GM12865 (cell line): ENCODE results near the gene CSTPP1.

Source experiments
- DNase-seq: peaks from one replicate; pipeline ENCODE4 v3.0.0; 2010; ENCODE audit warnings: low read depth
- H3K4me3 ChIP-seq: 2 replicates; pipeline ENCODE4 v1.5.1; 2011; ENCODE audit warnings: mild to moderate bottlenecking, low read depth, low read length, control low read depth
- CTCF ChIP-seq: IDR thresholded peaks from 2 replicates; pipeline ENCODE4 v1.5.1; 2011; ENCODE audit warnings: low read length, control low read depth, low read depth, inconsistent platforms; ENCODE audit not compliant: insufficient read depth; ENCODE audit errors: missing control alignments

The CSTPP1 gene

DNA sequence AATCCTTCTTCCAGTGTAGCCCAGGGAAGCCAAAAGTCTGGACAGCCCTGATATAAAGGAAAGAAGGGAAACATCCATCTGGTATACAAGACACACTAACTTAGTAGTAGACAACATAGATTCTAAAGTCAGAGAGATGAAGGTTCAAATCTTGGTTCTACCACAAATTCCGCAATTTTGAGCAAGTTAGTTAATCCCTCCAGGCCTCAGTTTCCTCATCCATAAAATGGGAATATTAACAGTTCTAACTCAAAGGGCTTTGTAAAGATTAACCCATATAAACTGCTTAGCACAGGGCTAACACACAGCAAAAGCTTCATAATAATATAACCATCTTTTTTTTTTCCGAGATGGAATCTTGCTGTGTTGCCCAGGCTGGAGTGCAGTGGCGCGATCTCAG lies 29.0 kb upstream of the CSTPP1 start:
- TF ChIP-seq CTCF, result no peak
- DNase-seq, result no peak
- H3K4me3 ChIP-seq, result no peak overlapping the region

DNA sequence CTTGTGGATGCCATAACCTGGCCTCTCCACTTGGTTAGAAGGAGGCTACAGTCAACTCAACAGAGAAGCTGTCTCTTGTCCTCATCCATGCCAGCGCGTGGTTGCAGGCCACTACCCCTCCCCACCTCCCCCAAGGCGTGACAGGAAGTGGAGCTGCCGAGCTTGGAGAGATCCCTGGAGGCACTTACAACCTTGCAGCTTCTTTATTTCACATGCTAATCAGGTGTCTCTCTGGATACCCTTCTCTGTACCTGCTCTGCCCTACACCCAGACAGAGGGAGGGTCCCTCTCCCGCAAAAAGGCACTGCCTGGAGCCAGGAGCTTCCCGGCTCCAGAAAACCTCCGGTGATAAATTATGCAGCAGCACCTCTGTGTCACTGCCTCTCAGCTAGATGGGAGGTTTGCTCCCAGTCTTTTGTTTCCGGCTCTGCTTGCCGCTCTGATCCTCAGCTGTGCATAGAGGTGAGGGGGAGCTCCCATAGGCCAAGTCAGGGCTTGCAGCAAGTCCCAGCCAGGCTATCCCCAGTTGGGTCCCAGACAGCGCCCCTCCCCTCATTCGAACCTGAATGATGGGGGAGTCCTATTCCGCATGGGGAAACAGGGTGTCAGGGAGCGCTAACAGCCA lies 23.9 kb upstream of the CSTPP1 start:
- no peak overlapping the region for H3K4me3 ChIP-seq
- no peak for TF ChIP-seq CTCF
- DNase-seq, result no peak

DNA sequence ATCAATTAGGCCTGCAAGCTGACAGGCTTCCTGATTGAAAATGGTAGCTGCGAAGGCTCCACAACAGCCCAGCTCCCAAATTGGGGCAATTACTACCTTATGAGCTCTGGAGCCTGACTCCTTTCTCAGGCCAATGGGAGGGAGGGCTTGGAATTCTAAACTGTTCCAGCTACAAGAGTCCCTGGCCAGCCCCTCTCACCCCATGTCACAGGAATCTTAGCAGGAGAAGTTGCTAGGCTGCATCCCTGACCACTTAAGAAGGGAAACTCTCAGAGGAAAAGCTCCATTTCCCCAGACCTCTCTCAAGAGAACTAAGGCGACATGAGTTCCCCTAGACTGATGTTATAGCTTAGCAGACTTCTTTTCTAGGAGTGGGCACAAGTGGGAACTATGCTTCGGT lies 23.1 kb upstream of the CSTPP1 start:
- DNase-seq, result no peak
- no peak overlapping the region for H3K4me3 ChIP-seq

GRCh38 chr11:46914363-46914762 lies 22.2 kb upstream of the CSTPP1 start:
- H3K4me3 ChIP-seq, result no peak overlapping the region
- DNase-seq, result no peak
- no peak for TF ChIP-seq CTCF

More for the DNA sequence above, 23.1 kb upstream of the CSTPP1 start:
- TF ChIP-seq CTCF, result no peak

GRCh38 chr11:46914910-46915309 lies 21.7 kb upstream of the CSTPP1 start:
- no peak overlapping the region for H3K4me3 ChIP-seq
- TF ChIP-seq CTCF, result no peak
- no peak for DNase-seq

DNA sequence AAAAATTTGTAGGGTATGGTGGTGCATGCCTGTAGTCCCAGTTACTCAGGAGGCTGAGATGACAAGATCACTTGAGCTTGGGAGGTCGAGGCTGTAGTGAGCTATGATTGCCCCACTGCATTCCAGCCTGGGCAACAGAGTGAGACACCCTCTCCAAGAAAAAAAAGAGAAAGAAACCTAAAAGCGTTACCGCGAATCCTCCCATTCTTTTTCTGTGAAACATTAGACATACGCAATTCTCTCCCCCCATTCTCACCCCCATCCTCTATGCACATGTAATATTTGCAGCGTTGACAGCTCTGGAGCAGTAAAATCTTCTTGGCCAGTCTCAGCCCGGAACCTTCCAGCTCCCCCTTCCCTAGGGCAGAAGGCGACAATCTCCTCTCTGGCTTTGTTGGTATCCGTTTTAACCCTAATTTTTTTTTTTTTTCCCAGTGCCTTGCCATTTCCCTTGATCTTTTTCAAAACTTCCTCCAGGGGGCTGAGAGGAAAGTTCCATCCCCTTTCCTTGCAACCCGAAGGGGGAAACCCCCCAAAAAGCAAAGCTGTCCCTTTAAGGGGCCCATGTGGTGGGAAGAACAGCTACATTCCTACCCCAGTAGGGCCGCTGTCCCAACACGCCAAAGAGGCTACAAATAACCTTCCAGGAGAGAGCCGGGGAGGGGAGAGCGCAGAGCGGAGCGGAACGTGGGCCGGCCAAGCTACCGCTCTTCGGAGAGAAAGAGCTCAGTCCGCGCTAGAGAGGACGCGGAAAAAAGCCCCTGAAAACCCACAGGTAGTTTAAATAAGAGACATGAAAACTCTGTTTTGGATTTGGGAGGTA lies 20.1 kb upstream of the CSTPP1 start:
- H3K4me3 ChIP-seq, result no peak overlapping the region
- no peak for TF ChIP-seq CTCF

GRCh38 chr11:46917109-46917761 lies 19.3 kb upstream of the CSTPP1 start:
- TF ChIP-seq CTCF, result no peak
- no peak for DNase-seq
- no peak overlapping the region for H3K4me3 ChIP-seq

More for the DNA sequence above, 20.1 kb upstream of the CSTPP1 start:
- DNase-seq, result no peak
